ENCODE data around the gene STOML2.
"Not testable (repeated sequence)": the region's sequence is repeated elsewhere in the genome, so short reads cannot be mapped to it uniquely, and the experiment has no call there.

The STOML2 gene, protein sequence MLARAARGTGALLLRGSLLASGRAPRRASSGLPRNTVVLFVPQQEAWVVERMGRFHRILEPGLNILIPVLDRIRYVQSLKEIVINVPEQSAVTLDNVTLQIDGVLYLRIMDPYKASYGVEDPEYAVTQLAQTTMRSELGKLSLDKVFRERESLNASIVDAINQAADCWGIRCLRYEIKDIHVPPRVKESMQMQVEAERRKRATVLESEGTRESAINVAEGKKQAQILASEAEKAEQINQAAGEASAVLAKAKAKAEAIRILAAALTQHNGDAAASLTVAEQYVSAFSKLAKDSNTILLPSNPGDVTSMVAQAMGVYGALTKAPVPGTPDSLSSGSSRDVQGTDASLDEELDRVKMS

DNA sequence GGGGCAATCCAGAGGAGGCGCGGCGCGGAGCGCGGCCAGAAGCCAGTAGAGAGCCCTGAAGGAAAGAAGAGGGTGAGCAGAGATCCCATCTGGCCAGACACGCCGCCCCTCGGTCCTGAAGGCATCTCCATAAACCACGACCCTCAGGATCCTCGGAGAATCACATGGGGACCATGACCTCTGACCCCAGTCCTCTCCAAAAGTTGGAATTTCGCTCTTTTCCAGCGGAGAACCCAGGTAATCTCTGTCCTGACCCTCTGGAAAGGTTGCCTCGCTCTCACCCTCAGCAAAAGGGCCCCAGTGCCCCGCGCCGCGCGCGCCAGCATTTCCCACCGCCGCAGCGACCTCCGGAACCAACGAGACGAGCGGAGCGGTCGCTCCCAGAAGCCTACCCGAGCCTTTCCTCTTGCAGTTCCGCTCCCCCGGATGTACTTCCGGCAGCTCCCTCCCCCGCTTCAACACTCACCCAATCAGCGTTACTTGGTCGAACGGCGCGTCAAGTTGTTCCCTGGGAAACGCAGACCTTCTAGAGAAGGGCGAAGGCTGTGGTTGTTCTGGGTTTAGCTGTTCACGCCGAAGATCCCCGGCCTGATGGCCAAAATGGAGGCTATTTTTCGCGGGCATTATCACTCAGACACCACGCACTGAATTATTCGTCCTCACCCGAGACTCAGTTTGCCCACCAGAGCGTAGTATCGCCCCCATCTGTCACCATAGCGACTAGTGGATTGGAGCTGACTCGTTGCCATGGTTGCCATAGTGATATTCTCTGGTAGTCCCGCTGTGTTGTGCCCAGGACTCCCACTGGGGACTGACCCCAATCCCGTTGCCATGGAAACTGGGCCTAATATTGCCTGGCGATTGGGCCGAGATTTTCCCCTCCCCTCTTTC is at the start of gene STOML2:
STOML2 (minus strand) TSS at position 363 of the 891 bp plus-strand sequence; CDS start at position 326, 37 bp downstream.
- DNase-seq = peak; percentile 99

DNA sequence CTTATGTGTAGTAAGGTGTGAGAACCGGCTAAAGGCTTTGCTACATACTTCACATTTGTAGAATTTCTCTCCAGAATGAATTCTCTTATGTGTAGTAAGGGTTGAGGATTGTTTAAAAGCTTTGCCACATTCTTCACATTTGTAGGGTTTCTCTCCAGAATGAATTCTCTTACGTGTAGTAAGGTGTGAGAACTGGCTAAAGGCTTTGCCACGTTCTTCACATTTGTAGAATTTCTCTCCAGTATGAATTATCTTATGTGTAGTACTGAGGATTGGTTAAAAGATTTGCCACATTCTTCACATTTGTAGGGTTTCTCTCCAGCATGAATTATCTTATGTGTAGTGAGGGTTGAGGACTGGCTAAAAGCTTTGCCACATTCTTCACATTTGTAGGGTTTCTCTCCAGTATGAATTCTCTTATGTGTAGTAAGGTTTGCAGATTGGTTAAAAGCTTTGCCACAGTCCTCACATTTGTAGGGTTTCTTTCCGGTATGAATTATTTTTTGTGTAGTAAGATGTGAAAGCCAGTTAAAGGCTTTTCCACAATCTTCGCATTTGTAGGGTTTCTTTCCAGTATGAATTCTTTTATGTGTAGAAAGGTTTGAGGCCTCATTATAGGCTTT is 45.1 kb upstream of the STOML2 start:
- not testable (repeated sequence) for DNase-seq

DNA sequence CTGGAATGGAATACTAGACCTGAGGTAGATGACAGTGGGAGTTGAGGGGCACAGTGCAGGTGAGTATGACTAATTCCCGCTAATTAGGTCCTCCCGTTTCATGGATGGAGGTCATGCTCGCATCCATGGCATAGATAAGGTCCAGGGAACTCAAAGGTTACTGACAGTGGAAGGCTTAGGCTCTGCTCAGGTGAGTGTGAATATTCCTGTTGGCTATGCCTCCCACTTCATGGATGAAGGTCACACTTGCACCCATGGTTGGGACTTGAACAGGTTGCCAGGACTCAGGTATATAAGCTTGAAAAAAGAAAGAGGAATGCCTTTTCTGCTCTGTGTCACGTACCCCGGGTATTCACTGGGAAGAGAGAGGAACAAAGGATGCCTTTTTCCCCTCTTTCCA is 39.1 kb upstream of the STOML2 start:
- no peak for DNase-seq

DNA sequence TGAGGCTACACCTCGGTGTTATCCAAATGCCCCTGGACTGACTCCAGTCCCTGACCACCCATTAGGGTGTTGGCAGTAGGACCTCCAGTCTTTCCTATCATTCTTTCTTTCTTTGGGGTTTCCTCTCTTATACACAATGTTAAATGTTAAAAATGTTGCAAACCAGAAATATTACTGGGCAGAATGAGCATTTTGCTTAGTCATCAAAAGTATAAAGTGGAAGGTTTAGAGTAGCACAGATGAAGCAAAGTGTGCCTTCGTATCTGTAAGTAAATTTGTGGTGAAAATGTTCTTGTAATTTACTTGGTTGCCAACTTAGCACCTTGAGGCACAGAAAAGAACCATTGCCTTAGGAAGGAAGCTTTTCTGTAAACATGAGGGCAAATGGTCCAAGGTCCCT is 37.2 kb upstream of the STOML2 start:
- DNase-seq = no peak

DNA sequence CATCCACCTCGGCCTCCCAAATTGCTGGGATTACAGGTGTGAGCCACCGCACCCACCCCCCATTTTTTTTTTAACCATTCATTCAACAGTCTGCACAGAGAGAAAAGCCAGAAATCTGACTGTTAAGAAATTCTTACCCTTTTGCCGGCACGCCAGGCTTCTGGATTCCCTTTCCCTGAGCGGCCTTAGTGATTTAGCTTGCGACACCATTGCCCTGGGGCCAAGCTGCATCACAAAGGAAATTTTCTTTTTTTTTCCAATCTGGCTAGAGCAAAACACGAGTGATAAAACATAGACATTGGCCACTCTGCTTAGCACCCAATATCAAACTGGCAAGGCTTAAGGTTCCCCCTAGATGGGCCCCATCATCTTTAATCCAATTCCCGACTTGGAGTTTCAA is 33.9 kb upstream of the STOML2 start:
- DNase-seq = no peak

DNA sequence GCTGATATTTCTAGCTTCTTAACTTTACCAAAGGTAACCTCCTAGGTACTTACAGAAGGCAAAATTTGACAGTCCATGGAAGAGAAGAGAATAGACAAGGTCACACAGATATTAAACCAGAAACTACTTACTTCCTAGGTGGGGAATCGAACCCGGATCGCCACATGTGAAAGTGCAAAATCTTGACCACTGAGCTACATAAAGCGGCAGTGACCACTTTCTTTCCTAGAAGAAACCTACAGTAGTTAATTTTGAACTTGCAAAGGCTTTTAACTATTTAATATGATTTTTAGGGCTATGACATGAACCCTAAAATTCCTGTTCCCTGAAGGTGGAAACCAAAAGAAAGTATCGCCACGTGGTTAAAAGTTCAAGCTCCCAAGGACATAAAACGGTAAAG is 33.1 kb upstream of the STOML2 start:
- no peak for DNase-seq

DNA sequence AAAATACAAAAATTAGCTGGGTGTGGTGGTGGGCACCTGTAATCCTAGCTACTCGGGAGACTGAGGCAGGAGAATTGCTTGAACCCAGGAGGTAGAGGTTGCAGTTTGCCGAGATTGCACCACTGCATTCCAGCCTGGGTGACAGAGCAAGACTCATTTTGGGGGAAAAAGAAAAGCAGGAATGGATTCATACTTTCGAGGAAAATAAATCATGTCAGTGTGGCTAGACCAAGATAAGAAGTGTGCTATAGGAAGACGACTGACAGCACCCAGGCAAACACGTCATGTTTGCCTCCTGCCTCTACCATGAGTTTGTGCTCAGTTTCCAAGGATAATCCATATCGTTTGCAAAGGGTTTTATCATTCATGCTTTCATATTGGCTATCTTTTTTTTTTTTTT is 32.0 kb upstream of the STOML2 start:
- no peak for DNase-seq

DNA sequence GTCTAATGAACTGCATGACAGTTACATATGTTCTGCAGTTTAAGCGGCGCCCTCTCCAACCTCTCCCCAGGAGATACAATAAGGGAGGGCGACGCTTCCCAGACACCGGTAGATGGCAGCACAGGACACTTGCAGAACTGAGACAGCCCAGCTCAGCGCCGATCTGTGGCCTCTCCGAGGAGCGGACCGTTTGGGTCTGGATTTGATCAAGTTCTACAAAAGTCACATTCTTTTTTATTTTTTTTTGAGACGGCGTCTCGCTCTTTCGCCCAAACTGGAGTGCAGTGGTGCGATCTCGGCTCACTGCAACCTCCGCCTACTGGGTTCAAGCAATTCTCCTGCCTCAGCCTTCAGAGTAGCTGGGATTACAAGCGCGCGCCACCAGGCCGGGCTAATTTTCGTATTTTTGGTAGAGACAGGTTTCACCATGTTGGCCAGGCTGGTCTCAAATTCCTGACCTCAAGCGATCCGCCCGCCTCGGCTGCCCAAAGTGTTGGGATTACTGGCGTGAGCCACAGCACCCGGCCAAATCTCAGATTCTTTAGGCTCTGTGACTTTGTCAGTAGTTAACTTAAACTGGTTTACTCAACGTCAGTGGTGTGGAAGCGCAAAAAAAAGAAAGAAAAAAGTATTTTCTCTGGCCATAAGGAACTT is 14.1 kb upstream of the STOML2 start:
- peak; percentile 92 for DNase-seq

DNA sequence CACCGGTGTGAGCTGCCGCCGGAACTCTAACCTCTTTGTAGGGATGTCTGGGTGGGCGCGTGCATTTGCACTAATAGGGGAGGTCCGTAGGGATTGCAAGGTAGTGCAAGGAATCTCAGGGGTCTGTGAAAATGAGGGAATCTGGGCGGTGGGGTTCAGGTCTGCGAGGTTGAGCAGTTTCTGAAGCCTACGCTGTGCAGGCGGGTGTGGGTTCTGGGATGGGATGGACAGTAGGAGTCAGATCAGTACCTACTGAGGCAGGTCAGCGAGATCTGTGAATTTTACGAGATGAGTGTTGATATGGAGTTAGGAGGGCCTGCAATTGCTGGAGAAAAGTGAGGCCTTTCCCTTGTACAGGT is 13.6 kb upstream of the STOML2 start:
- DNase-seq = no peak

DNA sequence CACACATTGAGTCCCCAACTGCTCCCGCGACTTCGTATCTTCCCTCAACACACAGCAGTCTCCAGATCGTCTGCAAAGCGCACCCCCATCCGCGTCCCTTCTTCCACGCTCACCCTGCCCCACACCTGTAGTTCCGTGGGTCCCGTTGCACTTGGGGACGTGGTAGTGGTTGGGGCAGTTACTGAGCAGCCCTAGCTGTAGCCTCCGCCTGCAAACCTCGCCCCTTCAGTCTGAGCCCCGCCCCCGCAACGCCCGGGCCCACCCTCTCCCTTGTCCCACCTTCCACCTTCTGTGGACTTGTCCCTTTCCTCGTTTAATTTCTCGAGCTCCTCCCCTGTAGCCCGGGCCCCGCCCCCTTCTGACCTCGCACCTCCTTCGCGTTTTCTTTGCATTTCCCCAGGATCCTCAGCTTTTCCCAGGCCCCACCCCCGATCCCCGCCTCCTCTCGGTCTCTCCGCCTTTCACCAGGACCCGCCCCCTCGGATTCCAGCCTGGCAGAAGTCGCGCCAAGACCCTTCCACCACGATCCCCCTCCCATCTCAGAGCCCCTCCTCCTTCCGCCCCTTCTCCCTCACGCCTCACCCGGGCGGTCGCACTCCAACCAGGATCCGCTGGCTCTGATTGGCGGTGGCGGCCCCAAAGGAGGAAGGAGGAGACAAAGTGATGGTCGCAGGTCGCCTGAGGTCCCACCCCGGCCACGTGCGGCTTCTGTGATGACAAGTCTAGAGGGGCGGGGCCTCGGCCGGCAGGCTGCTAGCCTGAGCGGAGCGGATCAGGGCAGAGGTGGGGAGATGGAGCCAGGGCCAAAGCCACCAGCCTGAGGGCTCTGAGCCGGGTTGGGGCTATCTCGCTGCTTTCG is 13.0 kb upstream of the STOML2 start, which contains the start of gene ATOSB:
ATOSB (minus strand) TSS at position 183 of the 859 bp plus-strand sequence. CDS start 7,588 bp downstream, outside the sequence.
- peak; percentile 99 for DNase-seq

DNA sequence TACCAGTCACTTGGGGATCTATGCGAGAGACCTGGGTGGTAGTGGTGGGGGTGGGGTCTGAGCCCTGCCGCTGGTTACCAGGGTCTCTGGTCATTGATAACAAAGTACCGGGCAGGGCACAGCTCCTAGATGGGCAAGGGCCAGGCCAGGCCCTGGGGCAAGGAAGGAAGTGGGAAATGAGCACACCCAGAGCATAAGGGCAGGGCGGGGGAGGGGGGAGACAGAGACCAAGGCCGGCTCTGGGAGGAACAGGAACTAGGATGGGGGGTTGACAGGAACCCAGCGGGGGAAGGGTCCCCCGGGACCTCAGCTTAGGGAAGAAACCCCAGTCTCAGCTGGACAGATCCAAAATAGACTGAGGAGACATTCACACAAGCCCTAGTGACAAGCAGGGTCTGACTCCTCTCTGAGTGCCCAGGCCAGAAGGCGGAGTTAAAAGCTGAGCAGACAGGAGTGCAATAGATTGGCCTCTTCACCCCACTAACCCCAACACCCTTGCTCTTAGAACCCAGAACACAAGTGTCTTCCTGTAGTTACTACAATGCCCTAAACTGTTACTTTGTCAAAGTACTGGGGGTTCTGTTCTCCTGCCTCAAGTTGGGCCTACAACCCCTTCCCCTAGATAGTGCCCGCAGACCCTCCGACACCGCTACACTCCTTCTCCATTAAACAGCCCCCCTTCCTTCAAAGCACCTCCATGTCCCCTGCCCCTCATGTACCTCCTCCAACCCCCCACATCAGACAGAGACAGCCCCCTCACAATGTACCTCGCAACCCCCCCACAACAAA is 12.1 kb upstream of the STOML2 start:
- DNase-seq = peak; percentile 22

DNA sequence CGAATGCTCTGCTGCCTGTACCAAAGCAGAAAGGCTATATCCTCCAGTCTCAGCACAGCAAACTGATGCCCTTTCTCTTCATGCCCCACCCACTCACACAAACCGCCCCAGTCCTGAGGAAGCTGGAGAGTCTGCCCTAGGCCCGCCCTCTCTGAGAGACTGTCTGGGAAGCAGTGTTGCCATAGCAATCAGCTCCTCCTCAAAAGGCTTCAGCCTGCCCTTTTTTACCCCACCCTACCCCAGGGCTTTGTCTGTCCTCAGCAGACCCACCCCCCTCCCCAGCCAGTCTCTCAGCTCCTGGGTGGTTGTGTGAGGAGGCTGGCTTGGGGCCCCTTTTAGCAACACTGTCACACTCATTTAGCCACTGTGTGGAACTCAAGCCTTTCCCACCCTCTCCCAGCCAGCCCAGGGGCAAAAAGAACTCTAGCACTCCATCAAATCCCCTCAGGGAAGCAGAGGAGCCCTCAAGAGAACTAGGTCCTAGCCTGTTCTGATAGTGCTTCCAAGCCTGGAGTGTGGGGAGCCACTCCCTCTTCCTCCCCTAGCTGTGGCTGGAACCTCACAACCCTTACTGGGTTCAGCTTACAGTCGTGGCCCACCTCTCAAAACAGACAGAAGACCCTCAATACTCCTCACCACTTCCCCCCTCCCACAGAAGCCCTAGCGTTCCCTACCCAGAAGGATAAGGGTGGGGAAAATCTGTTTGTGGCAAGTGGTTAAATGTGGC is 11.3 kb upstream of the STOML2 start:
- peak; percentile 87 for DNase-seq

DNA sequence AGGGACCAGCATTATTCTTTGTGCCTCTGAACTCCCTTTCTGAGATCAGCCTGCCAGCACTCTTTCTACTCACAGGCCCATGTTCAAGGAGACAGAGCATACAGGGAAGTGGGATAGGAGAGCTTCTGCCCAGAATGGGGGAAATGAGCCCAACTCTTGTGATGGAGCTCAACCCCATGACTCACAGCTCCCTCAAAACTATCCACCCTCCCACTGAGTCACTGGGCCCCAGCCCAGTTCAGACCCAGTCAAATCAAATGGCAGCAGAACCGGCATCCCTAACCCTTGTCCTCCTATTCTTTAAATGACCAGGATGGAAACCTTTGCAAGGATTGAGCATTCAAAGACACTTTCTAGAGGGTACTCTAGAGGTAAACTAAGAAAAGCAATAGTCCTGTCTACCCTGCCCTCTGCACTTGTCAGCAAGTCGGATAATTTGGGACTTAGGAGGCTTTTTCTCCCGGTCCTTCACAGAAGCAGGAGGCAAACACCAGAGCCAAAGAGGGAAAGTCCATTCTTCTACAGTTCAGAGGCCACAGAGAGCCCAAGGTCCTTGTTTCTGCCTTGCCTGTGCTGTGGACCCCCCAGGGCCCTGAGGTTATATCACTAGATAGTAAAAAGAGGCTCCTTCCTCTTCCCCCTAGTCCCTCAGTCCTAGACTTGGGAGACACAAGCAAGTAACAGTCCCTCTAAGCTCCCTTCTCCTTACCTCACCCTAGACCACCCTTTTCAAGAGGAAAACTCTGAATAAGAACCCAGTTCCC is 9.5 kb upstream of the STOML2 start:
- no peak for DNase-seq

DNA sequence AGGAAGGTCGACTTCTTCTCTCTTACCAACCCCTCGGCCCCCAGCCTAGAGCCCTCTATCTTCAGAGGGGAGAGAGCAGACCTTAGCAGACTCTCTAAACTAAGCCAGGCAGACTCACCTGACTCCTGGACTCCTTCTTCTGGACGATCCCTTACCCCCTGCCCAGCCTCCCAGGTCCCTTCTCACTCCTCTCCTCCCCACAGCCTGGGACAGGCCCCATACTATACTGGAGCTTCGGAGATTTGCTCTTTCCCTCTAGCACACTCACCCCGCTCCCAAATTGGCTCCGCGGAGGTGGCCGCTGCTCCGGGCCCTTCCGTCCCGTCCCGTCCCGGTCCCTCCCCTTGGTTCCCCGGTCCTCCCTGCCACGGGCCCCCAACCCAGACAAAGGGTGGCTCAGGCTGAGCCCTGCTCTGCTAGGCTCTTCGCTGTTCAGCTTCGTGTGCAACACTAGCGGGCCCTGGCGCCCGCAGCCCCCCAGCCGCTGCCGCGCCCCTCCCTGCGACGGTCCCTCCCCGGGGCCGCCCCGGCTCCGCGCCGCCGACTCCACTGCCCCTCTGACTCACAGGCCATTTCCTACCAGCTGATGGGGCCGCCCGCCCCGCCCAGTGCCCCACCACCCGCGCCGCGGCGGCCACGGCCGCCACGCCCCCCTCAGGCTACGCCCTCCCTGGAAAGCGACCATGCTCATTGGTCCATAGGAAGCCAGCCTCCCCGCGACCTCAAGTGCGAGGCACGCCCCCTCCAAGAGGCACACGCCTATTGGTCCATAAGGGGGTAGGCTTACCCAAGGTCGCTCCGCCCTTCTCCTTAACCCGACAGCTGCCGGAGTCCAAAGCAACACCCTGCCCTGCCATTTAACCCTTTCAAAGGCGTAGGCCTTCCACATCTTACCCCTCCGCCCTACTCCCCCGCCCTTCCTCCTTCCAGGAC is 8.3 kb upstream of the STOML2 start:
- DNase-seq = peak; percentile 99

DNA sequence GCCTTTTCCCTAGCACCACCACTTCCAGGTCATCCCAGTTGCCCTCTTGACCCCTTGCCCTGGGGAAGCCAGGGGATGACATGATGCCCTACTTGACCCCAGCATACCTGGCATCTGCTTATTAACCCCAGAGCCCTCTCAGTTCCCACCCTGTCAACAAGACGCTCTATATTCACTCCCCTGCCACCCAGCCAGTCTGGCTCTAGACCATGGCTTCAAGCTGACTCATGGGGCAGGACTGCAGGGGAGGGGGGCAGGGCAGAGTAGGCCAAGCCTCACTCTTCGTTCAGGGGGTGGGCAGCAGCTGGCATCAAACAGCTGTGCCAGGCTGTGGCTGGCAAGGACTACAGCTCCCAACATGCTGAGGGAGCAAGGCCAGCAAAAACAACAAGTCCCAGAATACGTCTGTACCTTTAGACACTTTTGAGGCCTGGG is 7.4 kb upstream of the STOML2 start:
- no peak for DNase-seq

DNA sequence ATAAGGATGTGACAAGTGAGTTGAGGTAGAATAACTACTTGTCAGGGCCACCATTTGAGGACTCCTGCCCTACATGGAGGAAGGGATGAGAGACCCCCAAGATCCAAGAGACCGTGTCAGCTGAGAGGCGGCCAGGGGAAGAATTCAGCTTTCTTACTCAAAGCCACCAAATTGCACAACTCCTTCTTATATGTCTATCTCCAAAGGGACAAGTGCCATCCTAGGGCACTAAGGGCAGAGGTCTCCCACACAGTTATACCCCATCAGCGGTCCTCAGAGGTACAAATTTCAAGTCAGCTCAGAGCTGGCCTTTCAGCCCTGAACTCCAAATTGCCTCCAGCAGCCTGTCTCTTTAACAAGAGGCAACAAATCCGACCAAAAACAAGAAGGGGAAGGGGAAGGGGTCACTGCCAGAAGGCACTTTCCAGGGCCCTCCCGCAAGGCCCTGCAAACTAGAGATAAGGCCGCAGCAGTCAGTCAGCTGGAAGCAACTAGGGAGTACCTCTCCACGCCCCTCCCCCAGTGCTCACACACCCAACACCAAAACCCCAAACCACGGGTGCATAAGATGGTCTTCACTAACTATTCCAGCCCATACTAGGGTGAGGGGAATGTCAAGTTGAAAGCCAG is 6.1 kb upstream of the STOML2 start:
- DNase-seq = no peak

DNA sequence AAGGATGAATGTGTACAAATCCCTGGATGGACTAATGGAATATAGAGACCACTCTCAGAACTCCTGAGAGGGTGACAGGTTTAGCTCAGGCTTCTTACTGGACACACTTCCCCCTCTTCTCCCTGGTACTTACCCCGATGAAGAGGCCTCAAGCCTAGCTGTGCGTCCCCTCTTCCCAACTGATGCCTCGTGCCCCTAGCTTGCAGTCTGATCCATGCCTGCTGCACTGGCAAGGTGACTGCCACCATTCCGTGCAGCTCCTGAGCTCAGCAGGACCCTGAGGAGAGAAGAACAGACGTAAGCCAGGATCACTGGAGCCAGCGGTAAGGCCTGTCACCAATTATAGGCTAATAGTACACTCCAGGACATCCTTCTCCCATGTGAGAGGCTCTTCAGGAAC is 5.5 kb upstream of the STOML2 start:
- DNase-seq = no peak

All from NCI-H146 (cell line).